GM18873 (cell line): ENCODE results near the gene HEXIM1.

Source experiments
- ATAC-seq: cut with Tn5 transposase; IDR thresholded peaks from one replicate; pipeline ENCODE4 v1.9.1; 2021; ENCODE audit warnings: mild to moderate bottlenecking, moderate library complexity, moderate number of reproducible peaks; ENCODE audit not compliant: unreplicated experiment, low FRiP score

The HEXIM1 gene

DNA sequence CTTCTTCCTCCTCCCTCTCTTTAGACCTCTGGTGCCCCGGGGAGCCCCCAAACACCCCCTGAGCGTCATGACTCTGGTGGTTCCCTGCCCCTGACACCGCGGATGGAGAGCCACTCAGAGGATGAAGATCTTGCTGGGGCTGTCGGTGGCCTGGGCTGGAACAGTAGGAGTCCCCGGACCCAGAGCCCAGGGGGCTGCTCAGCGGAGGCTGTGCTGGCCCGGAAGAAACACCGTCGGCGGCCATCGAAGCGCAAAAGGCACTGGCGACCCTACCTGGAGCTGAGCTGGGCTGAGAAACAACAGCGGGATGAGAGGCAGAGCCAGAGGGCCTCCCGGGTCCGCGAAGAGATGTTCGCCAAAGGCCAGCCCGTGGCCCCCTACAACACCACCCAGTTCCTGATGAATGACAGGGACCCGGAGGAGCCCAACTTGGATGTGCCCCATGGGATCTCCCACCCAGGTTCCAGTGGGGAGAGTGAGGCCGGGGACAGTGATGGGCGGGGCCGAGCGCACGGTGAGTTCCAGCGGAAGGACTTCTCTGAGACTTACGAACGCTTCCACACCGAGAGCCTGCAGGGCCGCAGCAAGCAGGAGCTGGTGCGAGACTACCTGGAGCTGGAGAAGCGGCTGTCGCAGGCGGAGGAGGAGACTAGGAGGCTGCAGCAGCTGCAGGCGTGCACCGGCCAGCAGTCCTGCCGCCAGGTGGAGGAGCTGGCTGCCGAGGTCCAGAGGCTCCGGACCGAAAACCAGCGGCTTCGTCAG is 20.9 kb downstream of the HEXIM1 start:
- ATAC-seq = no peak

GRCh38 chr17:45170280-45170930 is 22.1 kb downstream of the HEXIM1 start:
- no peak for ATAC-seq

DNA sequence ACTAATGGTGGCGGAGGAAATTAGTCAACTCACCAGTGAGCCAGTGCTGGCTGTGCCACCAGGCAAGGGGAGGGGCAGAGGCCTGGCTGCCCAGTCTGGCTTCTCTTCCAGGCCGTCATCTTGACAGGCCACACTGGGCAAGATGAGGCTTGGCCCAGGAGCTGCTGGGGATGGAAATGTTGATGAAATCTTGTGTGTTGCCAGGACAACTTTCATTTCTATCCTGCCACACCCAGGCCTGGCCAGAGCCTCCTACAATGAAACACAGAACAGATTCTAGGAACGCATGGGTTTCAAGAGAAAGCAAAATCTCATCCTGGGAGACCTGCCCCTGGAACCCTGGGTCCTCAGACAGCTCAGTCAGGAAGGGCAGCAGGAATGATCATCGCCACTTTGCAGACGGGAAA is 22.7 kb downstream of the HEXIM1 start:
- ATAC-seq = no peak

DNA sequence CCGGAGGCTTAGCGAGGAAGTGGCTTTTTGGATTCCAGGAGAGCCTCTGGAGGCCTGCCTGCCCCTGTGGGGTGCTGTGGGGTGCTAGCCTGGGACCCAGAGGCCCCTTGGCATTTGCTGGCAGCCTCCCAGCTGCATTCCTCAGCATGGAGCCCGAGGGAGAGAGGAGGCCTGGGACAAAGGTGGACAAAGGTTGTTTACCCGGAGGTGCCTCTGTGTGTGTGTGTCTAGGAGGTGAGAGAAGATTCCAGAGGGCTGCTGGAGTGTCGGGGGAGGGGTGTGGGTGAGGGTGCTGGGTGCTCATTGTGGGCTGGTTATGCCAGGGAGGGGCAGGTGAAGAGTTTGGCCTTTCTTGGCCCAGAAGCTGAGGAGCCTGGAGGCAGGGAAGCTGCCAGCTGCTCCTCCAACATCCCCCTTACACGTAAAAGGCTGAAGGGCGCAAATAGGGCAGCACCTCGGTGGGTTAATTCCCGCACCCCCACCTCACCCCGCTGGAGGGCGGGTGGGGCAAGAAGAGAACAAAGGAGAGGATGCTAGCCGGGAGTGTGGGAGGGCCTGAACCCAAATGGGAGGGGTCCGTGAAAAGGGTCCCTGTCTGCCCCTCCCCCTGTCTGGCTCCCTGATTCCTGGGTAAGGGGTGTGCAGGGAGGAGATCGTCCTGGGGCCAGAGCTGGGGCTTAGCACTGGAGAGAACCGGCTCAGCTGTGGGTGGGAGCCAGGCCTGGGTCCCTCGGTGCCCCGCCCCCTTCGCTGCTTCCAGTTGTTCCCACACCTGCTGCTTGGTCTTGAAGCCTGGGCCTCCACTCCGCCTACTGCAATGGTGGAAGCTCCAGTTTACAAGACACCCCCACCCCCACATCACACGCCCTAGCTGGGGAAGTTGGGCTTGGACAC is 23.3 kb downstream of the HEXIM1 start:
- ATAC-seq = no peak

GRCh38 chr17:45172232-45172540 is 23.9 kb downstream of the HEXIM1 start:
- ATAC-seq = no peak

GRCh38 chr17:45172541-45173286 is 24.4 kb downstream of the HEXIM1 start:
- ATAC-seq = no peak

DNA sequence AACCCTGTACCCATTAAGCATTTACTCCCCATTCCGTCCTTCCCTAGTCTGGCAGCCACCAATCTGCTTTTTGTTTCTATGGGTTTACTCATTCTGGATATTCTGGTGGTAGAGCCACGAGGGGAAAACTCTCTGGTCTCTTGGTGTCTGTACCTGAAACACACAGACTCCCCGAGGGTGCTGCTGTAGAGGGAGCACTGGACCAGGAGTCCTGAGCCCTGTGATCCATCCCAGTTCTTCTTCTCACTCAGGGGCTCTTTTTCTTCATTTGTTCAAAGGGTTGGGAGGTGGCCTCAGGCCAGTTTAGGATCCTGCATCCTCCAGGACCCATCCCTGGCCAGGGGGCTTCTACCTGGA is 27.5 kb downstream of the HEXIM1 start:
- no peak for ATAC-seq

DNA sequence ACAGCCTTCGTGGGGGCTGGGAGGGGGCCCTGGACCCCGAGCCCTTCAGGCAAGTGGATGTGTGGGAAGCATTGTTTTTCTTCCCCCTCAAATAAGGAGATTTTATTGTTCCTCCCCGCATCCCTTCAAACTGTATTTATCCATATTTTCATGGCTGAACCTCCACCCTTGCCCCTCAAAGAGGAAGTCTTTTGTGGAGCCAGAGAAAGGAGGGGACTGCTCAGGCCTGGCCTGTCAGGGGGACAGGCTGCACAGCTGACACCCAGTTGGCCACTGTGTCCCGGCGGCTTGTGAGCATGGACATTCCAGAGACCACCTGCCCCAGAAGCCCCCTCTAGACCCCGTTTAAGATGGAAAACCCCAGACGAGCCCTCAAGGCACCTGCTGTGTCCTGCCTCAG is 29.3 kb downstream of the HEXIM1 start:
- ATAC-seq = no peak

DNA sequence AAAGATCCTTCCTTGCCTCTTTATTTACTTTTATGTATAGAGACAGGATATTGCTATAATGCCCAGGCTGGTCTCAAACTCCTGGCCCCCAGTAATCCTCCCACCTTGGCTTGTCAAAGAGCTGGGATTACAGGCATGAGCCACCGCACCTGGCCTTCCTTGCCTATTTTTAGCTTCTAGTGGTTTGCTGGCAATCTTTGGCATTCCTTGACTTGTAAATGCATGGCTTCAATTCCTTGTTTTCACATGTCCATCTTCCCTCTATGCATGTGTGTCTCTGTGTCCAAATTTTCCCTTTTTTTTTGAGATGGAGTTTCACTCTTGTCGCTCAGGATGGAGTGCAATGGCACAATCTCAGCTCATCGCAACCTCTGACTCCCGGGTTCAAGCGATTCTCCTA is 35.9 kb downstream of the HEXIM1 start:
- ATAC-seq = no peak

DNA sequence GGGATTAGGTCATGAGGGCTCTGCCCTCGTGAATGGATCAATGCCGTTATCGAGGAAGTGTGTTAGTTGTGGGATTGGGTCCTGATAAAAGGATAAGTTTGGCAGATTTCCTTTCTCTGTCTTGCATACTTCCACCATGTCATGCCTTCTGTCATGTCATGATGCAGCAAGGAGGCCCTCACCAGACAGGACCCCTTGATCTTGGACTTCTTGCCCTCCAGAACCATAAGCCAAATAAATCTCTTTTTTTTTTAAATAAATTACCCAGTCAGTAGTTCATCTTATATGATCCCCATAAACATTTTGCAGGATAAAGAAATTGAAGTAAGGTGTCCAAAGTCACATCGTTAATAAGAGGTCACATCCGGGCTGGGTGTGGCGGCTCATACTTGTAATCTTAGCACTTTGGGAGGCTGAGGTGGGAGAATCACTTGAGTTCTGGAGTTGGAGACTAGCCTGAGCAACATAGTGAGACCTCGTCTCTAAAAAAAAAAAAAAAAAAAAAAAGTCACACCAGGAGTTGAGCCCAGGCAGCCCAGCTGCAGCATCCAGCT is 38.6 kb downstream of the HEXIM1 start:
- no peak for ATAC-seq

- no peak for ATAC-seq
These were observed 40.7 kb downstream of the HEXIM1 start for GRCh38 chr17:45189009-45189408.

- ATAC-seq = no peak
These were observed 42.4 kb downstream of the HEXIM1 start for GRCh38 chr17:45190503-45191255.

- ATAC-seq = no peak
These were observed 47.1 kb downstream of the HEXIM1 start for GRCh38 chr17:45195424-45195823.

- ATAC-seq = no peak
These were observed 48.8 kb downstream of the HEXIM1 start for GRCh38 chr17:45197108-45197507.

DNA sequence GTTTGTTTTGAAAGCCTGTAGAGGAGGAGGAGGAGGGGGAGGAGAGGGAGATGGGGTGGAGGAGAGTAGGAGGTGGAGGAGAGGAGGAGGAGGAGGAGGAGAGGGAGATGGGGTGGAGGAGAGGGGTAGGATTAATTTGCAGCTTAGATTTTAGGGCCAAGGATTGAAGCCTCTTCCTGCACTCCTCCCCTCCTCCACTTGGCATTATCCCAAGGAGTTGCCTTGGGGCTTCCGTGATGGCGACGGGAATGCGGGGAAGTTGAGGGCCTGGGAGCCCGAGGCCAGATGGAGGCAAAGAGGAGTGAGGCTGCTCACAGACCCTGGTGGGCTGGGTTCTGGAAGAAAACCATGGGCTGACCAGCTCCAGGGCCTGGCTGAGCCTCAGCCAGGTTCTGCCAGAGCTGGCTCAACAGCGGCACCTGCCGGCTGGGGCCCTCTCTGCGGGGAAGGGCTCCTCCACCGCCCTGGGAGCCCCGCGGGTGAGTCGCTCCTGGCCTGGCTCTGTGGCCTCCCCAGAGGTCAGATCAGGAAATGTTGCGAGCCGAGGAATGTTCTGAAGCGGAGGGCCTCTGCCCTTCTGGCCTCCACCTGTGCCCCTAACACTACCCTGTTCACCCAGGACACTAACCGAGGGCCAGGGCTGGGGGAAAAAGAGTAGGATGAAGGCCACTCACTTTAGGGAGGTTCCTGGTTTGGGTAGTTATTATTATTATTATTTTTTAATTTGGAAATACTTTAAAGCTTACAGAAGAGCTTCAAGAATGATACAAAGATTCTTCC is 49.5 kb downstream of the HEXIM1 start:
- ATAC-seq = no peak

- no peak for ATAC-seq
These were observed 52.4 kb downstream of the HEXIM1 start for GRCh38 chr17:45200701-45201100.

DNA sequence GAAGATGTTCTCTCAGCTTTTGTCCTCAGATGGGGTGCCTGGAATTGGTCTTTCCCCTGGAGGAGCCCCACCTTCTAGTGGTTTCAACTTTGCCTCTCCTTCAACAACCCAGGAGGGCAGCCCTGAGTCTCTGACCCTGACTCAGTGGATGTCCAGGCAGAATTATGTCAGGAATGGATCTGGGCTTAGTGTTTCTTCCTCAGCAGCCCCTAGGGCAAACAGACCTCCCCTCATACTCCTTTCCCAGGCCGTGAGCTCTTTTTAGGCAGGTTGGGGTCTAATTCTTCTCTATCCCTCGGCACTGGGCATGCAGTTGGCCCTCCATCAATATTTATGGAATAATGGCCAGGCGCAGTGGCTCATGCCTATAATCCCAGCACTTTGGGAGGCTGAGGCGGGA is 53.2 kb downstream of the HEXIM1 start:
- no peak for ATAC-seq
